NCI-H1436 (cell line): ENCODE measurements around the gene RHBDF1.

Experiments used
- DNase-seq: peaks from one replicate; lab custom pipeline; 2025; lab: John Stamatoyannopoulos, UW

The RHBDF1 gene, protein sequence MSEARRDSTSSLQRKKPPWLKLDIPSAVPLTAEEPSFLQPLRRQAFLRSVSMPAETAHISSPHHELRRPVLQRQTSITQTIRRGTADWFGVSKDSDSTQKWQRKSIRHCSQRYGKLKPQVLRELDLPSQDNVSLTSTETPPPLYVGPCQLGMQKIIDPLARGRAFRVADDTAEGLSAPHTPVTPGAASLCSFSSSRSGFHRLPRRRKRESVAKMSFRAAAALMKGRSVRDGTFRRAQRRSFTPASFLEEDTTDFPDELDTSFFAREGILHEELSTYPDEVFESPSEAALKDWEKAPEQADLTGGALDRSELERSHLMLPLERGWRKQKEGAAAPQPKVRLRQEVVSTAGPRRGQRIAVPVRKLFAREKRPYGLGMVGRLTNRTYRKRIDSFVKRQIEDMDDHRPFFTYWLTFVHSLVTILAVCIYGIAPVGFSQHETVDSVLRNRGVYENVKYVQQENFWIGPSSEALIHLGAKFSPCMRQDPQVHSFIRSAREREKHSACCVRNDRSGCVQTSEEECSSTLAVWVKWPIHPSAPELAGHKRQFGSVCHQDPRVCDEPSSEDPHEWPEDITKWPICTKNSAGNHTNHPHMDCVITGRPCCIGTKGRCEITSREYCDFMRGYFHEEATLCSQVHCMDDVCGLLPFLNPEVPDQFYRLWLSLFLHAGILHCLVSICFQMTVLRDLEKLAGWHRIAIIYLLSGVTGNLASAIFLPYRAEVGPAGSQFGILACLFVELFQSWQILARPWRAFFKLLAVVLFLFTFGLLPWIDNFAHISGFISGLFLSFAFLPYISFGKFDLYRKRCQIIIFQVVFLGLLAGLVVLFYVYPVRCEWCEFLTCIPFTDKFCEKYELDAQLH

DNA sequence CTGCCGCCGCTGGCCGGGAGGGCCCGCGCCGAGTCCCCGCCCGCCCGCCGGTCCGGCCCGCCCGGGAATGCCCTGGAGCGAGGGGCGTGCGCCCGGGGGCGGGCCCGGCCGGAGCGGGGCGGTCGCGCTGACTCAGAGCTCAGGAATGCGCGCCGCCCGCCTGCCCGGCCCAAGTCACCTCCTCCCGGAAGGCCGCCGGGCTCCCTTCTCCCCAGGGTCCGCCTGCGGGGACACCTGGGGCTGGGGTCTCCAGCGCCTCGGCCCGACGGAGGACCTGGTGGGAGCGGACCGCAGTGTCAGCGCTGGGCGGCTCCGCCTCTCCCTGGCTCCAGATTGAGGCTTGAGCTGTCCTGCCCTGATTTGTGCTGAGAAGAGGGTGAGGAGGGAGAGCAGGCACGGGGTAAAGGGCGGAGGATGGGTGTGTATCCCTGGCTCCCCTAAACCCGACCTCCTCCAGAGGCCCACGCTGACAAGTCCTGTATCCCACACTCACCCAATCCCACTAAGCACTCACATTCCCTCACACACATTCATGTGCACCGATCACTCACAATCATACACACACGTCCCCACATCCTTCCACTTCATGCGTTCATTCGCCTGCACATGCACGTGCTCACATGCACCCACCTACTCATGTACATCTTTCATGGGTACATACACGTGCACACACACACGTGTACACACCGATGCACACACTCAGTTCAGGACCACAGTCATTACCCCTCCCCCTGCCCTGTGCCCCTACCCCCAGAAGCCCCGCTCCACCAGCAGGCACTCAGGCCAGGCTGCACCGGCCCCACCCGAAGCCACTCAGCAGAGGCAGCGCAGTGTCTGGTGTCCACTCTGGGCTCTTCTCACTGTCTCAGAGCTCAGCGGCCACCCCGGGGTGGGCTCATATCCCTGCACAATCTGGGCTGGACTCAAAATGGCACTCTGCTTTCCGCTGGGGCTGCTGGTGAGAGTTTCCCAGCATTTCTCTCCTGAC lies at the start of gene RHBDF1:
TSS of gene RHBDF1 (minus strand) at position 71 of the 988 bp plus-strand sequence. CDS start 7,616 bp downstream, outside the sequence.
- no peak for DNase-seq

DNA sequence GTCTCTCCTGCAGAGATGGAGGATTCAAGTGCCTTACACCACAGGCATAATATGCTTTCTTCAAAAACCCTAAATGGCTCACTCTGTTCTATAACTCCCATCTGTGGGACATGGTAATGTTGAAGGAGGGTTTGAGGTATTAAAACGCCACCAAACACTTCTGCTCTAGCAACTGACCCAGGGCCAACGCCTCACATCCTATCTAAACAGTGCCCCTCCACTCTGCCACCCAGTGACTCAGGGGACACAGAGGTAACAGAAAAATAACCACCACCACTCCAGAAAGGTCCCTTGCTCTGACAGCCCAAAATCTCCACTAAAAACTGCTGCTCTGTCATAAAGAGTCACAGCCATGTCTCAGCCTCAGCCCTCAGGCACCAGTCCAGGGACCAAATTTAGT lies 48.3 kb upstream of the RHBDF1 start:
- no peak for DNase-seq

DNA sequence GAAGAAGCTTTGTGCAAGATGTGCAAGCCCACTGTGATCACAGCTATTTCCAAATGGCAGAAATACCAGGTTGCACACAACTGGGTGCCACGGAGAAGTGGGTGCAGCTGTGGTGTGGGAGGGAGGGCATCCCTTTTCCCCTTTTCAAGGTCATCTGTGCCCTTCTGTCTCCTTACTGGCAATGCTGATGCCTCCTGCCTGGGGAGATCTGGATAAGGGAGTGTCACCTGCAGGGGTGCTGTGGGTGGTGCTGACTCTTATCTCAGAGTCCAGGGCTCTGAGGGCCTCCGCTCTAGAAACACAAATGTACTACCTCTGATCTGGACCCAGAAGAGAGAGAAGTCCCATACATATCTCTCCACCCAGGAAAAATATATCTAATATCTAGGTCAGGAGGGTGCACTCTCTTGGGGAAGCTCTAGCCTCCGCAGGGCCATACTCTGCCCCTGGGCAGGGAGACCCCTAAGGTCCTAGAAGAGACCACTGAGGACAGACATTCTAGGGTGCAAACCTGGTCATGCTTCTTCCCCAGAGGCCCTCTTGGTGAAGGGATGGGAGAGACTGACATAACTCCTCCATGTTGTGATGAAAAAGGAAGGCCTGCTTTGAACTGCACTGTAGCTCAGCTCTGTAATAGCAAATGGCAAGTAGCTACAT lies 47.5 kb upstream of the RHBDF1 start:
- no peak for DNase-seq

DNA sequence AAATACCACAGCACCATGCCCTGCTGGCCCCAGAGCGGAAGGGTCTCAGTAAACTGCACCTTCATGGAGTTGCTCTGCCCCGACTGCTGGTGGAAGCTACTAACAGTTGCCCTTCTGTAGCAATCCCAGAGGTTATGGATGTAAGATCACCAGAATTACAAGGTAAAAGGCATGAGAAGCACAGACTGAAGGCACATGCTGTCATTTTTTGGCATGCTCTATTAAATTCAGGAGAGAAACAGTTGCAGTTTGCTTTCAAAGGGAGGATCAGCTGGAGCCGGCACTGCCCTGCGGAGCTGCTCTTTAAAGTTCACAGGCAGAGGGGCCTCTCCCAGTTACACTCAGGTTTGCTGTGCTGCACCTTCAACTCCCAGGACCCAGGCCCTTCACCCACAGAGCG lies 46.9 kb upstream of the RHBDF1 start:
- DNase-seq = no peak

DNA sequence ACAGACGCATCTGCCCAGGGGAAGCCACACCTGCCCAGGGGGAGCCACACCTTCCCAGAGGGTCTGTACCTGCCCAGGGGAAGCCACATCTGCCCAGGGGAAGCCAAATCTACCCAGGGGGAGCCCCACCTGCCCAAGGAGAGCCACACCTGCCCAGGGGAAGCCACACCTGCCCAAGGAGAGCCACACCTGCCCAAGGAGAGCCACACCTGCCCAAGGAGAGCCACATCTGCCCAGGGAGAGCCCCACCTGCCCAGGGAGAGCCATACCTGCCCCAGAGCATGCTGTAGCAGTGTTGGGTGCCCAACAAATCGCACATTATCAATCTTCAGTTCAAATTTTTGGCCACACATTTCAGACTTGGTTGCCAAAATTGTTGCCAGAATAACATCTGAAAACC lies 46.4 kb upstream of the RHBDF1 start:
- DNase-seq = no peak

DNA sequence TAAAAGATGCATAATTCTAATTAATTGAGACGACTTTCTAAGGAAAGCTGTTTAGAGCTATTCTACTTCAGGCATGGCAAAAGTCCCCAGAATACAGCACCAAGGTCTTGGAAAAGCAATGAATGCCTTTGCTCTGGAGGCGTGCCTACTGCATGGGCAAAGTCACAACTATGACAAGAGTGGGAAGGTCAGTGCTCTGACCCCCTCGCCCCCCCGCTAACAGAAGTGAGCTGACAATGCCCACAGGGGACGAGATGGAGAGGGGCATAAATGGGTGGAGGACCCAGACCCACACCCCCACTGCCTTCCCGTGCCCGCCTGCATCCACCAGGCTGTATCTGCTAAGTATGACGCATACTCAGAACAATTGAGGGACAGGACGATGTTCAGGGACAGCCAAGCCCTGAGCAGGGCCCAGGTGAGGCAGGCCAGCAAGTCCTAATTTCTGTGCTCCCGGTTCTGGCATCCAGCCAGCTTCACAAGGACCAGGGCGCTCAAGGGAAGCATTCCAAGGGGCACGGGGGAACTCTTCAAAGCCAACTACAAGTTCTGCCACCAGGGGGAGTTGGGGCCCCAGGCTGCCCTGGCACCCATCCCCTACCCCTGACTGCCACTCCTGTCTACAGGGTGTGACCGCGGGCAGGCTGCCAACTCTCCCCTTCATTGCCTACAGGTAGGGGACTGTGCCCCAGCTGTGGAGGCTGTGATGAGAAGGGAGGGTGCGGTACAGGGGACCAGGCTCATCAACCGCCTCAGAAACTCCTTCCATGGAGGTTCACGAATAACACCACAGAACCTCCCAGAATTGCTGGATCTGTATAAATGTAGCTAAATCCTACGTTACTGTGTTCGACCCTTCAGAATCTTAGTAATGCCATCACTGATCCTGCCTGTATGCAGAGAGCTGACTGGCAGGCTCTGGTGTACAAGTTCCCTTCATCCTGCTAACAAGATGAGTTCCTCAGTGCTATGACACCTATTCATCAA lies 45.2 kb upstream of the RHBDF1 start:
- peak; percentile 83 for DNase-seq

DNA sequence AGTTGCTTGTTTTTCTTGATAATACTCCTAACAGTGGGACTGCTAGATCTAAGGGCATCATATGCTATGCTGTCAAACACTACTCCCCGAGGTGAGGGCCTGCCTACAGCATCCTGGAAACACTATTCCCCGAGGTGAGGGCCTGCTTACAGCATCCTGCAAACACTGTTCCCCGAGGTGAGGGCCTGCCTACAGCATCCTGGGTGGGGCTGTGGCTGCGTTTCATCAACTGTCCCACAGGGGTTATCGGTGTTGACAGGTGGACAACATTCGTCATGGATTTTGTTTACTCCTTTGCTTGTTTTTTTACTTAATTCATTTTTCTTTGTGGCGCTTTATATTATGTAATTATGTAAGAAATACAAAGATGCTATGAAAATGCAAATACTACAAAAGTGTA lies 43.6 kb upstream of the RHBDF1 start:
- DNase-seq = no peak

DNA sequence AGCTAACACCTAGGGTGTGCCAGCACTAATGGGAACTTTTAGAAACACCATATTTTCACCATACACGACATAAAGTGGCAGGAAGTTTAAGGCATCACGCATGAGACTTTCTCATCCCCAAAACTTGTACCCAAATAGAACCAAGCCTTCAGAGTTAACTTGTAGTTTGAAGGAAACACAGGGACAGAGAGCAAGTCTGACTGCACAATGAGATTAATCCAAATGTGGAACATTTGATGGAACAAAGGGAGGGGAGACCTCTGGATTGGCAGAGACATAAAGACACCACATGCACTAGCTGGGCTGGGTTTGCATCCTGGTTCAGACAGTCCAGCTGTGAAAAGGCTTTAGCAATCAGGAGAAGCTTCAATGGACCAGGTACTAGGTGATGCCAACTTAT lies 41.9 kb upstream of the RHBDF1 start:
- DNase-seq = no peak

DNA sequence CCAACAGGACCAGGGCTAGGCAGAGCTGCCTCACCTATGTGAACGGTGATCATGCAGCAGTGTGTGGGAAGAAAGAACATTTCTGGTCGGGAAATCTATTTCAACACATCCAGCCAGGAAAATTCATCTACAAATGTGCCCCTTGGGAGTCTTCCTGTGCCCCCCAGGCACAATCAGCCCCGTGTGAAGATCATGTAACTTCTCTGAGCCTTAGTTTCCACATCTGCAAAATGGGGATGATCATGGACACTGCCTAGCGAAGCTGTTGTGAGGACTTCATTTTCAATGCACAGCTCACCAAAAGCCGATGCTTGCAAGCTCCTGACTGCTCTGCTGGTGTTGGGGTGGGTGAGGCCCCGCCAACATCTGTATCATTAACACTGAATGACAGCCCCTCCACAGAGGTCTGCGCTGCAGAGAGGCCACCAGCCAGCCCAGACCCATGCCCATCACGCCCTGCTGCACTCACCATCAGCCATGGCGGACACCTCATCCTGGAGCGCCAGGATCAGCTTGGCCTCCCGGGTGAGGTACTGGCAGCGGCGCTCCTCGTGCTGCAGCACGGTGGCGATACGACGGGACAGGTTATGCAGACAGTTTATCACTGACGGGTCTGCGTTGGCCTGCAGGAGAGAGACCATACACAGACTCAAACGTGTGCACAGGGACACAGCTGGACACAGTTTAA lies 39.9 kb upstream of the RHBDF1 start:
- DNase-seq = no peak

DNA sequence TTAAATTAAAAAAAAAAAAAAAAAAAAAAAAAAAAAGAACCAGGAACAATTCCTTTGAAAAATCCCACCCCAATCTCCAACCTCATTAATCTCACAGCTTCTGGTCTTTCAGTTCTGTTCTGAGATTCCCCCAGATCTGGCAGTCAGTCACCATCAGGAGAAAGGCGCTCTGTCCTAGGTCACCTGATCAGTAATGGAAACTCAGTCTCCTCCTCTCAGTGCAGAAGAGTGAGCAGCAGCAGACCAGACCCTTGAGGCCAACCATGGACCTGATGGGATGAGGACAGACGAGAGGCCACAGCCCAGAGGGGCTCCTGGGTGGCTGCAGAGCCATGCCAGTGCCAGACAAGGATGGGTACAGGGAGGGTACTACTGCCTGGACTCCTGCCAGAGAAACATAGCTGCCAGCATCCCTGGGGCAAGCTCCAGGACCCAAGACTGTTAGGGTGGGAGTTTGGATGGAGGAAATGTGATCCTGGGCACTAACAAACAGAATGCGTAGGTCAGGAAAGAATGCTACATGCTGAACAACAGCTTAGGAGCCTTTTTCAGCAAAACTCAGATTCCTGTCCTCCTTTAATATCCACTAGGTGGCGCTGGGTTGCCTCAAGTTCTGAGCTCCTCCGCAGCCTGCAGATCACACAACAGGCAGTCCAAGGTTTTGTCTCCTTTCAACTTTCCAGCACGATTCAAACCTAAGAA lies 34.3 kb upstream of the RHBDF1 start:
- peak; percentile 73 for DNase-seq

DNA sequence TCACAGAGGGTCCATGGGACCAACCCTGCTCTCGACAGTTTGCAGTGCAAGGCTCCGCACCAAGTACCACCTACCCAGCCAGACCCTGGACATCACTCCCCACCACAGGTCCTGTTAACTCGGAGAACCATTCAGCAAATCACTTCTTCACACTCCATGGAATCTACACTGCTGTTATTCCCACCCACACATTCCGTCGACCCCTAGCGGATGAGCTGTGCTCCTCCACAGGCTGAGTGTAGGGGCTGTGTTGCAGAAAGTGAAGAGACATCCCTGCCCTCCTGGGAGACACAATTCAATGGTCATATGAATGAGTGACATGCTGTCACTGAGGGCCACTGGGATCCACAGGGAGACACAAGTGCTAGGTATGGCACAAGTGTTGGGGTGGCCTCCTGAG lies 33.1 kb upstream of the RHBDF1 start:
- no peak for DNase-seq

DNA sequence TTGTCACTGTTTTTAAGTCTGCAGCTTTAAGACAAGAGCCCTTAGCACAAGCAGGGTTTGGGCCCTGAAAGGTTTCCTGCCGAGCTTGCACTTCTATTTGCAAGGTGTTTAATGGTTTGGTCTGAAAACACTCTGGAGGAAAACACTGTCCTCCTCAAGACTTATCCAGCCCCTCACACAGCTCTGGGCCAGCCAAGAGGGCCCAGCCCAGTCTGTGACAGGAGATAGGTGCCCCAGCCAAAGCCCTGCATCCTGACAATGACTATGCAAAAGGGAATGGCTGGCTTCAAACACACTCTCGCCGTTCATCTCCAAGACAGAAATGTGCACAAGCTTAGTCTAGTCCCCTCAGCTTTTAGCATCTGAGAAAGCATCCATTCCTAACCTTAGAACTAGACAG lies 32.5 kb upstream of the RHBDF1 start:
- DNase-seq = no peak

DNA sequence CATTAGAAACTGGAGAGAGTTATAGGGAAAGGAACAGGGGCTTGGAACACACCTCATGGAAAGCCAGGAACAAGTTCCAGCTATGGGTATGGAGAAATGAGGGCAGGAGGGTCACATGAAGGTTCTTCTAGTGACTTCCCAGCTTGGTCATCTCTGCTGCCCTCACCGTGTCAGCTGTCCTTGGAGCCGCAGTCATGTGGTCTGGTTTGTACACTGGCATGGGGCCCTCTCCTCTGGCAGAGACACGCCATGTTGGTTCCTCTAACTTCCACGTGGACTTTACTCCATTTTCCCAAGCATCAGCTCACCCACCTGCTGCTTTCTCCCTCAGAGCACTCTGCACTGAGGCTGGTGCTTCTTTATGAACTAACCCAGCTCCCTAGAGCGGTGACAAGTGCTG lies 31.9 kb upstream of the RHBDF1 start:
- DNase-seq = no peak

DNA sequence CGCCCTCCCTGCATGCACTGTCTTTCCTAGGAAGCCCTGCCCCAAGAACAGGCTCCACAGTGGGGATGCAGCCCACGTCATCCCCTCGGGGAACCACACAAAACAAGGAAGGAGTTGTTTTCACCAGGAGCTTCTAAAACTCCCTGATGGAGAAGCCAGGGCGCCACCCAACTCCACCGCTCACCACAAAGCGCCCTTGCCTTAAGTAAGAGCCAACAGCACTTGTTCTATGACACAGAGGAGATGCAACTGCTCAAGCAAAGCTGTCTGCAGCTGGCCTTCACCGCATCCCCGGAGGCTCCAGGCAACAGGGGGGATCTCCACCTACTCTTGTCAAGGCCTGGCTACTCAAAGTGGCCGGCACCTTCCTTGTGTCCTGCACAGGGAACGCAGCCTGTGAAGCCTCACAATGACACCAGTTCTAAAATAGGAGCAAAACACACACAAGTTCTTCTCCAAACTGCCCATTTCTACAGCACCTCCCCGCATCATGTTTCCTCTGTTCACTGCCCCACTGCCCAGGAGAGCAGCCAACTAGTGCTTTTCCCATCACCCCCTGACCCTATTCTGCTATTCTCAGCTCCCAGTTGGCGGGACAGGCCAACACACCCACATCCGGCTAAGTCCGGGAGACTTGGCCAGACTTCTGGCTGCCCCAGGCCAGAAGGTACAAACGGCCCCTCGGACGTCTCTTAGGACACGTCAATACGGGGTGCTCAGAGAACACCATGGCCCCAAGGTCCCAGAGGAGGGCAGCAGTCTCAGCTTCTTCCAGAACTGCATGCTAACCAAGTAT lies 29.8 kb upstream of the RHBDF1 start:
- DNase-seq = no peak

DNA sequence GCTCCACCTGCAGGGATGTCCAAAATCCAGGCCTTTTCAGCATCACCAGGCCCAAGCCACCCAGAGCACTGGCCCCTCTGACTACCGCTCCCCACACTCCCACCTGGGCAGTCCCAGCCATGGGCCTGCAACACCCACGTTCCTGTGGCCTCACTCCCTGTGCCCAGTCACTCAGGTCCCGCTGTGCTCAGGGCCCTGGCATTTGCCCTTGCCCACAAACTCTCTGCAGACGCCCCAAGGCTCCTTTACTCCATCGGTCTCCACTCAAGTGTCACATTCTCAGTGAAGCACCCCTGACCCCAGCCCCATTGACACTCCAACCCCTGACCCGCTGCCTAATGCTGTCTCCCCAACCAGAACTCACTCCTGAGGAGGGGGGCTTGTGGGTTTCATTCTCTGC lies 29.2 kb upstream of the RHBDF1 start:
- DNase-seq = no peak

DNA sequence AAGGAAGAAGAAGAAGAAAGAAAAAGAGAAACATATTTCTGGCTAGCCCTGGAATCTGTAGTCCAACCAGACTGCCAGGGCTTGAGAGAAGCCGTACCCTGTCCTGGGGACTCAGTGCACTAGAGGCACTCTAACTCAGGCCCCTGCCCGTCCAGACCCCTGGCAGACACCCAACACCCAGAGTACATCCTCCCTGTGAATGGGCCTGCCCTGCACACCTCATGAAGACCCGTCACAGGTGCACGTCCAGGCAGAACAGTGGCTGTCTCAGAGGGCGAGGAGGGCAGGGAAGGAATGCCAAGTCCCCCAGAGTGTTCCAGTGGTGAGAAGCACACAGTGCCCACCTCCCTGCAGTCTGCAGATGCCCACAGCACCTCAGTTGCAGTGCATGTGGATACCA lies 28.6 kb upstream of the RHBDF1 start:
- no peak for DNase-seq

DNA sequence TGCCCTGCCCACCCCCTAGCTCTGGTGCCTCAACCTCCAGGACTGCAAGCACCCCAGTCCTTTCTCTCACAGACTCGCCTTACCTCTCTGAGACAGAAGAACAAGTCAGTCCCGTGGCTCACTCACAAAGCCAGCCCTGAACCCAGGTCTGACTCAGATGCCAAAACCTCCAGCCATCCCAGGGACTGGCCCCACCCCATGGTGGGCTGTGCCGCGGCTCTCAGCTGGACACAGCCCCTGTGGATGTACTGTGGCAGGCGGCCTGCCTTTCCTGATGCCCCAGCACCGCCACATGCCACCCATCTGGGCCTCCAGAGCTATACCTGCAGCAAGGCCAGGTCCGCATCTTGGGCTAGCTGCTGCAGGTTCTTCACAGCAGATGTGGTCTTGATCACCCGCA lies 25.4 kb upstream of the RHBDF1 start:
- DNase-seq = no peak

DNA sequence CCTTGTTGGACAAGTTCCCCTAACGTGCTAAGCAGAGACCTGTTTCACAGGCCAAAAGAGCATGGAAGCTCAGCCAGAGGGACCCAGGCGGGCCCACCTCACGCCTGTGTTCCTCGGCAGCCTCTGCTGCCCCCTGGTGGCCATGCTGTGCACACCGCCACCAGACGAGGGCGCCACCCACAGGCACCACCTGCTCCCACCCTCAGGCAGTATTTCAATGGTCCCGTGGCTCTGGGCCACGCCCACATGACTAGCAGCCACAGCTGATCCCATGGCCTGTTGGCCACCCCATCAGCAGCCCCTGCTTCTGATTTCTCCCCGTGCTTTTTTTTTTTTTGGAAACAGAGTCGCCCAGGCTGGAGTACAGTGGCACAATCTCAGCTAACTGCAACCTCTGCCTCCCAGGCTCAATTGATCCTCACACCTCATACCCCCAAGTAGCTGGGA lies 24.5 kb upstream of the RHBDF1 start:
- peak; percentile 89 for DNase-seq
